Stimulated activated CD8-positive, alpha-beta memory T cell treated with anti-CD3 and anti-CD28 coated beads, Interleukin-2, amount 100 ng/mL, for 1 hour (primary cell): ENCODE measurements around the gene KIF13A.
"Not testable (repeated sequence)": the region's sequence is repeated elsewhere in the genome, so short reads cannot be mapped to it uniquely, and the experiment has no call there.

Experiments
- DNase-seq, 2 donors: peaks; one replicate each; pipeline ENCODE4 v3.0.0-alpha.2; 2020; ENCODE audit warnings: low read depth in 2 of 2

The KIF13A gene

DNA sequence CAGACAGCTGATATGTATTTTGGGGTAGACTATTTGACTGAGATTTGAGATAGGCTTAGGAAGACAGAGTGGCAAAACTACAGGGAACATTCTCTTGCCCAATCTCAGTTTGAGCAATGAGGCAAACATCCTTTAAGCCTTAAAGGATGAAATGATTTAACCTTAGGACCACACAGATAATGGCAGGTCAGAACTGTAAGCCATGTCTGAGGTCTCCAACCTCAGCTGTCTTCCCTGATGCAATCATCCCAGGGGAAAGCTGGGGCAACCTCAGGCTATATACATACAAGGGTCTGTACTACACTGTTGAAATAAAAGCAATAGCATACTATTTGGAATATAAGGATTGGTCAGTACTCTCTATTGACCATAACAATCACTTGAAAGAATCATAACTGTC, 196.9 kb downstream of the KIF13A start:
- no peak for DNase-seq

DNA sequence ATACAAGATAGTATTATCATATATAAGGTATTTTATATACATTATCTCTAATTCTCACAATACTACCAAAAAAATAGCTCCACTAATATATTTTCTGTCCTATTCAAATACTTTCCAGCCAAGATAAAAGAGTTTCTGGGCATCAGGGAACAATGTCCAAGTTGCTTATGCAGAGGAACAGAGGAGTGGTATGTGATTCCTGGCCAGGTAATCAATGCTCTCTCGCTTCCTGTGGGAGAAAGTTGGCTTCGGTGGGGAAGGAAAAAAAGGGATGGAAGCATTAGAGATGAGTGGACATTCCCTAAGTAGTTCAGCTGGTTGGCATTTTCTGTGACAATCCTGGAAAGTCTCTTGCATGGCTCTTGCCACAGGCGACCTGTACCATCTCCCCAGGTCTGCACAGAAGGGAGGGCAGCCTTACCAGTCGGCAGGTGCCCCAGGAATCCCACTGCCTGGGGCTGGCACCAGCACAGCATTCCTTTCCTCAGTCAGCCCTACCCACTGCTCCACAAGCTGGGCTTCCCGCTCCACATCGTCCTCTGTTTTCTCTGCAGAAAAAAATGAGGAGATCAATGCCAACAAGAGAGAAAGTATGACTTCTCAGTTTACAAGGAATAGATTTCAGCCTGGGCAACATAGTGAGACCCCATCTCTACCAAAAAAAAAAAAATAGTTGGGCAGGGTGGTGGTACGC, 202.2 kb downstream of the KIF13A start:
- no peak for DNase-seq

DNA sequence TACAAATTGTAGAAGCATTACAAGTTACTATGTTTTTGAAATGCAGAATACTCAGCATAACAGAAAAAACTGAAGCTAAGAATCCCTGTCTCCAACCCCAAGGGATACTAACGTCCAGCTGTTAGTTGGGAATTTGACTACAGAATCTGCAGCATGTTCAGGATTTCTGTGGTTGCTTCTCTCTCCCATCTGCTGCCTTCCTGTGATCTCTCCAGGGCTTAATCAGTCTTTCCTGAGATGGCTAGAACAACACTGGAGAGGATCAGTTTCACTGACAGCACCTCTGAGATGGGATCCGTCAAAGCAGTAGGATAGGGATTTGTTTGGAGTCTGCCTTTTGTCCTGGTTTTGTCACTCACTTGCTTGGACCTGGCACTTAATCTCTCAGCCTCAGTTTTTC, 207.4 kb downstream of the KIF13A start:
- no peak for DNase-seq

DNA sequence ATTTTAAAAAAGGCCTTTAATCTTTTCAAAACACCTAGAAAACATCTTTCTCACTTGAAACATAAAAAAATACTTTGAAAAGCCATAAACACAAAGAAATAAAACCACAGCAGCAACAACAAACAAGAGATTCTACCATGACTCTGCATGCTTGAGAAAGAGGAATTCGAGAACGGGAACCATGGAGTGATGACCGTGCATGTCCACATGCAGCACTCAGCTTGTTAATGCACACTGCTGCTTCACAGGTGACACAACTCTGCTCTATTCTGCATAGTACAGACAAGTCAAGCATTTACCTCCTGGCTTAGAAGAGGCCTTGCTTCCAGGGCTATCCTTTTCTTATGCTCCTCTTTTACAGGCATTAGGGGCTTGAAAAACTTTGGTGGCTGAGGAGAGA, 215.8 kb downstream of the KIF13A start:
- no peak for DNase-seq

DNA sequence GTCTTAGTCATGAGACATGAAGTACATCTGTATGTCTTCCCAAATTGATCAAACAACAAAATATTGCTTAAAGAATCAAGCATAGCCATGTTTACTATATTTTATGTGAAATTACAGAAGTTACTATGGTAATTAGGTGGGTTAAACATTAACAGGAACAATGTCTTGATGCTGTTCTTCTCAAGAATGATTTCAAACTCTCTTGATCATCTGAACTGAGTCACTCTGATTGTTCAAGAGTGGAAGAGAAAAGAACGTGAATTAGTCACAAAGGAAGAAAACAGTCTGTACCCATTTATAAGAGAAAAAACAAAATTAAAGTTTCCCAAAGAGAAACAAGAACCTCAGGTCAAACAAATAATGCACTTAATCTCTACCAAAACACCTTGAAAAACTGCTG, 218.6 kb downstream of the KIF13A start:
- DNase-seq, result no peak

DNA sequence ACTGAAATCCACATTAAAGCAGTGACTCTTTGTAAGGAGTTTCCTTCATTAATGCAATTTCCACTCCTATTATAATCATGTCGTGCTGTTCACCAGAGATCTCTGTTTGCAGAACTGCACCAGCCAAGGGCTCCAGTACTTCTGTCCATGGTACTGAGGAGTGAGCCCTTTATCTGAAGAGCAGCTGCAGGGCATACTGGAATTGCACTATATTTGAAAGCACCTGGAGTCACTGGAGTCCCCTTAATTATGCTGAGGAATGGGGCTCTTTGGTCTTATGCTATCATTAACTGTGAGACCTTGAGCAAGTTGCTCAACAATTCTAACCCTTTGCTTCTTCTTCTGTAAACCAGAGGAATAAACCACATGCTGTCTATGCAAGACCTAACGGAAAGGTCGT, 219.0 kb downstream of the KIF13A start:
- no peak for DNase-seq

DNA sequence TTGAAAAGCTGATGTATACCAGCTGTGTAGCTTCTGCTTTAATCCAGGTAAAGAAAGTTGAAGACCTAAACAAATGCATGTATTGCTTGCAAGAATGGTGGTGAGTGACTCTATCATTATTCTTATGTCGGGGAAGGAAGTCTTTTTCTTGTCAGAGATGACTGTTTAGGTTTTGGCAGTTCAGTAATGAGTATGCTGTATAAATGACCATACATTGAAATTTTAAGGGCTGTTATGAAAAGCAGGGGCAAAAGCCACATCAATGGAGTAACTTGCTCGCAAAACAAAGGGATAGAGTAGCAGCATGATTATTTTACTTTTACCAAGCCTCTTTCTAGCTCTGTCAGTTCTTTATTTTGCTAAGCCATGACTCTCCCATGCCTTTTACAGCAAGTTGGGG, 224.8 kb downstream of the KIF13A start:
- no peak for DNase-seq

DNA sequence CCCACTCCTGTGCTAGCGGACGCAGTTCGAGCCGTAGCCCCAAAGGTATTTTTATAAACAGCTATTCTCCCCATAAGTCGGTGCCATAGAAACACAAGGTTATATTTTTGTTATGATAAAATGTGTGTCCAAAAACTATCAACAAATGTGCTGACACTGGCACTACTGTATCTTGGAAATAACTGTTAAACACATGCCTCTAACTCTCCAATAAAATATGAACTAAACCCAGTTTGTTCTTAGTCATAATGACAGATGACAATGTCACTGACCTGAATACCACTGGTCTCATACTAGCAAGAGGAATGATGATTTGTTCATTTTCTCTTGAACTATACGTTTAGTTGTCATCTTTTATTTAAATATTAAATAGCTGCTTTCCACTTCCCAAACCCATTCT, 229.3 kb downstream of the KIF13A start:
- no peak for DNase-seq

DNA sequence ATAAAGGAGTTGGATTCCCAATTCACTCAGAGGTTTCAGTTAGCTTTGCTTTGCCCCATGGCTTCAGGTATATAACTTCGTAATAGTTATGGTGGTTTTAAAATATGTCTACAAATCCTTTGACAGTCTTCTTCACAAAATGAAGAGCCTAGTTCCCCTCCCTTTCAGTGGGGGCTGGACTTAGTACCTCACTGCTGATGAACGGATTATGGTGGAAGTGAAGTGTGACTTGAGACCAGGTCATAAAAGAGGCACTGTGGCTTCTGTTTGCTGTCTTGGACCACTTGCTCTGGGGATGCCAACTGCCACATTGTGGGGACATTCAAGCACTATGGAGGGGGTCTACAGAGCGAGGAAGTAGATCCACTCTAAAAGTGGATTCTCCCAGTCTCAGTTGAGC, 233.2 kb downstream of the KIF13A start:
- DNase-seq, result no peak

DNA sequence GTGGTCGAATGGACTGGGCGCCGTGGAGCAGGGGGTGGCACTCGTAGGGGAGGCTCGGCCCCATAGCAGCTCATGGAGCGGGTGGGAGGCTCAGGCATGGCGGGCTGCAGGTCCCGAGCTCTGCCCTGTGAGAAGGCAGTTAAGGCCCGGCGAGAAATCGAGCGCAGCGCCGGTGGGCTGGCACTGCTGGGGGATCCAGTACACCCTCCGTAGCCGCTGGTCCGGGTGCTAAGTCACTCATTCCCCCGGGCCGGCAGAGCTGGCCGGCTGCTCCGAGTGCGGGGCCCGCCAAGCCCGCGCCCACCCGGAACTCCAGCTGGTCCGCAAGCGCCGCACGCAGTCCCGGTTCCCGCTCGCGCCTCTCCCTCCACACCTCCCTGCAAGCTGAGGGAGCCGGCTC, 242.1 kb downstream of the KIF13A start:
- not testable (repeated sequence) for DNase-seq

DNA sequence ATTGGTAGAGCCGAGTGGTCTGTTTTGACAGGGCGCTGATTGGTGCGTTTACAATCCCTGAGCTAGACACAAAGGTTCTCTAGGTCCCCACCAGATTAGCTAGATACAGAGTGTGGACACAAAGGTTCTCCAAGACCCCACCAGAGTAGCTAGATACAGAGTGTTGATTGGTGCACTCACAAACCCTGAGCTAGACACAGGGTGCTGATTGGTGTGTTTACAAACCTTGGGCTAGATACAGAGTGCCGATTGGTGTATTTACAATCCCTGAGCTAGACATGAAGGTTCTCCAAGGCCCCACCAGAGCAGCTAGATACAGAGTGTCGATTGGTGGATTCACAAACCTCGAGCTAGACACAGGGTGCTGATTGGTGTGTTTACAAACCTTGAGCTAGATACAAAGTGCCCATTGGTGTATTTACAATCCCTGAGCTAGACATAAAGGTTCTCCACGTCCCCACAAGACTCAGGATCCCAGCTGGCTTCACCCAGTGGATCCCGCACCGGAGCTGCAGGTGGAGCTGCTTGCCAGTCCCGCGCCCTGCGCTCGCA, 242.6 kb downstream of the KIF13A start:
- not testable (repeated sequence) for DNase-seq

DNA sequence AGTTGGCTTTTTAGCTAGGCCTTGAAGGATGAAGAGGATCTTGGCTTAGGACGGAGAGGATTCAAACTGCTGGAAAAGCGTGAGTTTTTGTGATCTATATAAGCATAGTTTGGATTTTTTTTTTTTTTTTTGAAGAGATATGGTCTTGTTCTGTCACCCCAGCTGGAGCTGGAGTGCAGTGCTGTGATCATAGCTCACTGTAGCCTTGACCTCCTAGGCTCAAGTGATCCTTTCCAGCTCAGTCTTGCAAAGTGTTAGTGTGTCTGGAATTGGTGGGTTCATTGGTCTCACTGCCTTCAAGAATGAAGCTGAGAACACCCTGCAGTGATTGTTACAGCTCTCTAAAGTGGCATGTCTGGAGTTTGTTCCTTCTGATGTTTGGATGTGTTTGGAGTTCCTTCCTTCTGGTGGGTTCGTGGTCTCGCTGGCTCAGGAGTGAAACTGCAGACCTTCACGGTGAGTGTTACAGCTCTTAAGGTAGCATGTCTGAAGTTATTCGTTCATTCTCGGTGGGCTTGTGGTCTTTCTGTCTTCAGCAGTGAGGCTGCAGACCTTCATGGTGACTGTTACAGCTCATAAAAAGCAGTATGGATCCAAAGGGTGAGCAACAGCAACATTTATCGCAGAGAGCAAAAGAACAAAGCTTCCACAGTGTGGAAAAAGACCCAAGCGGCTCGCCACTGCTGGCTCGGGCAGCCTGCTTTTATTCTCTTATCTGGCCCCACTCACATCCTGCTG, 243.2 kb downstream of the KIF13A start:
- DNase-seq, result no peak

DNA sequence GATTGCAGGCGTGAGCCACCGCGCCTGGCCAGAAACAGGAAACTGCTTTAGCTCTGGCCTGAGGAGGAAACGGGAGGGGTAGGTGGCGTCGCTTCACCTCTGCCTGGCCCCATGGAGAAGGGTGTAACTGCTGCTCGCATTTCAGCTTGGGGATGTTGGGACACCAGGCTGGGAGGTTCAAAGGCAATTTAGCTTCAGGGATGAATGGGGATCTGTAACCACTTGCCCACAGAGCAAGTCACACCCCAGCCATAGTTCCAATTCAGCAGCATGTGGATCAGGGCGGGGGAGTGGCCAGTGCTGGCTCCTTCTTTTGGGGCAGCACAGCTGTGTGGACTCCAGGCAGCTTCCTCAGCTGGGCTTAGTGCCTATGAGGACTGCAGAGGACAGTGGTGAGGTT, 245.9 kb downstream of the KIF13A start:
- DNase-seq, result no peak

DNA sequence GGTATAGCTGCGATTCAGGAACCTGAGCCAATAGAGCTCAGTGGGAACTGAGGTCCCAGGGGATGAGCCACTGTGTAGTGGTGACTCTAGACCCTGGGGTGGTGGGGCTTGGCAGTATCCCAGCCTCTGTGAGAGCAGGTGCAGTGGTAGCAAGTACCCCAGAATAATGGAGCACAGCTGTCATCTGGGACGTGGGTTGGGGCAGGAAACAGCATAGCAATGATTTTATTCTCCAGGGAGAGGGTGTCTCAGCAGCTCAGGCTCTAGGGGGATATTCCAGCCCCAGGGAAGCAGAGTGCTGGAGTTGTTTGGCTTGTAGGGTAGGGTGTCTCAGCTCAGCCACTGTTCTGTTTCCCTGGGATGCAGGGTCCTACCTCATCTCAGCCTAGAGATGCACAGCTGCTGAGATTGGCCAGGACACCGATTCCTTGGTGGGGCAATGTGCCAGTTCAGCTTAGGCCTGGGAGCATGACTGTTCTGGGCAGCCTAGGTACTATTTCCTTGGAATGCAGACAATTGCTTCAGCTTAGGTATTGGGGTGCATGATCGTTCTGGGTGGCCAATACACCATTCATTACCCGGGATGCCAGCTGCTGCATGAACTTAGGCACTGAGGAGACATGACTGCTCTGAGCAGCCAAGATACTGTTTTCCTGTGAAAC, 246.7 kb downstream of the KIF13A start:
- DNase-seq, result no peak

DNA sequence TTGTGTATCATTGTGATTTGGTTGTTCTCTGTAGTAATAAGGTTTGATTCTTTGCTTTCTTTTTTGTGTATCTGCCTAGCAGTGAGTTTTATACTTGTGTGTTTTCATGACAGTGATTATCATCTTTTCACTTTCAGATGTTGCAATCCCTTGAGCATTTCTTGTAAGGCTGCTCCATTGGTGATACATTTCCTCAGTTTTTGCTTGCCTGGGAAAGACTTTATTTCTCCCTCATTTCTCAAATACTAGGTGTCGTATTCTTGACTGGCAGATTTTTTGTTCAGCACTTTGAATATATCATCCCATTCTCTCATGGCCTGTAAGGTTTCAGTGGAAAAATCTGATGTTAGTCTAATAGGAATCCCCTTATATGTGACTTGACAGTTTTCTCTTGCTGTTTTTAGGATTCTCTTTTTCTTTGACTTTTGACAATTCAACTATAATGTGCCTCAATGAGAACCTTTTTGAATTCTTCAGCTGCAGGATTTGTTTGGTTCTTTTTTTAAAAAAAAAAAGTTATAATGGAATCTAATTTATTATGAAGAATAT, 249.7 kb downstream of the KIF13A start:
- no peak for DNase-seq

DNA sequence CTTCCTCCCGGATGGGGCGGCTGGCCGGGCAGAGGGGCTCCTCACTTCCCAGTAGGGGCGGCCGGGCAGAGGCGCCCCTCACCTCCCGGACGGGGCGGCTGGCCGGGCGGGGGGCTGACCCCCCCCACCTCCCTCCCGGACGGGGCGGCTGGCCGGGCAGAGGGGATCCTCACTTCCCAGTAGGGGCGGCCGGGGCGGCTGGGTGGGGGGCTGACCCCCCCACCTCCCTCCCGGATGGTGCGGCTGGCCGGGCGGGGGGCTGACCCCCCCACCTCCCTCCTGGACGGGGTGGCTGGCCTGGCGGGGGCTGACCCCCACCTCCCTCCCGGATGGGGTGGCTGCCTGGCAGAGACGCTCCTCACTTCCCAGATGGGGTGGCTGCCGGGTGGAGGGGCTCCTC, 252.1 kb downstream of the KIF13A start:
- not testable (repeated sequence) for DNase-seq

DNA sequence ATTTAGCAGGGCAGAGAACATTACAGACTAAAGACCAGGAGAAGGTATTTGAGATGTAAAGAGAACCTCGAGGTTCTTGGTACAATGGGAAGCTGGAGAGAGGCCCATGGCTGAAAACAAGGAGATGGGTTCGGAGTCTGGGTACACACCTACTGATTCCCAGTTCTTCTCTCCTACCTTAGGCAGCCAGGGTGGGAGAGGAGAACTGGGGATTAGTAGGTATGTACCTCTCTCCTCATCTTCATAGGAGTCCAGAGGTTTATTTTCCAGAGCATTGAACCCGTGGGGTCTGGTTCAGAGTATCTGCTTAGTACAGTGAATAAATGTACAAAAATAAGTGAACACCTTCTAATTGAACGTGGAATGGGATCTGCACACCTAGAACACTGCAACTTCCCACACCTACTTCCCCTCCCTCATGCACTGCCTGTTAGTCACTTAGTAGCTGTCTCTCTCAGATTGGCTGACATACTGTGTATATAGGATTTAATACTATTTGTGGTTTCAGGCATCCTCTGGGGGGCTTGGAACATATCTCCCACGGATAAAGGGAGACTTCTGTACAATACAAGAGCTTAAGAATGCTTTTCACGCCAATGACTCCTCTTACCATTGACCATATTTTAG, 257.2 kb downstream of the KIF13A start:
- DNase-seq, result no peak

DNA sequence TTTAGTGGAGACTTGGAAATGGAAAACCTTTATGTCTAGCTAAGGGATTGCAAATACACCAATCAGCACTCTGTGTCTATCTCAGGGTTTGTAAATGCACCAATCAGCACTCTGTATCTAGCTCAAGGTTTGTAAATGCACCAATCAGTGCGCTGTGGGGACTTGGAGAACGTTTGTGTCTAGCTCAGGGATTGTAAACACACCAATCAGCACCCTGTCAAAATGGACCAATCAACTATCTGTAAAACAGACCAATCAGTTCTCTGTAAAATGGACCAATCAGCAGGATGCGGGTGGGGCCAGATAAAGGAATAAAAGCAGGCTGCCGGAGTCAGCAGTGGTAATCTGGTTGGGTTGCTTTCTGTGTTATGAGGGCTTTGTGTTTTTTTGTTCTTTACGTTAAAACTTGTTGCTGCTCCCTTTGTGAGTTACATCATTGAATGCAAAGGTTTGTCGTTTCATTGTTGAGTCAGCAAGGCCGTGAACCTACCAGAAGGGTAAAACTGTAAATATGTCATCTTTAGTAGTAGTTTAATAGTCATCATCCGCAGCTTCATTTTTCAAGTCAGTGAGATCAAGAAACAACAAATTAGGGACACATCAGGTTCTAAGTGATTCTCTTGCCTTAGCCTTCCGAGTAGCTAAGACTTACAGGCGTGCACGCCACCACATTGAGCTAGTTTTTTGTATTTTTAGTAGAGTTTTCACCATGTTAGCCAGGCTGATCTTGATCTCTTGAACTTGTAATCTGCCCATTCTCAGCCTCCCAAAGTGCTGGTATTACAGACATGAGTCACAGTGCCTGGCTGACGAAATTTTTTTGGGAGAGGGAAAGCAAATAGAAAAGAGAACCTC, 258.0 kb downstream of the KIF13A start:
- DNase-seq, result no peak

DNA sequence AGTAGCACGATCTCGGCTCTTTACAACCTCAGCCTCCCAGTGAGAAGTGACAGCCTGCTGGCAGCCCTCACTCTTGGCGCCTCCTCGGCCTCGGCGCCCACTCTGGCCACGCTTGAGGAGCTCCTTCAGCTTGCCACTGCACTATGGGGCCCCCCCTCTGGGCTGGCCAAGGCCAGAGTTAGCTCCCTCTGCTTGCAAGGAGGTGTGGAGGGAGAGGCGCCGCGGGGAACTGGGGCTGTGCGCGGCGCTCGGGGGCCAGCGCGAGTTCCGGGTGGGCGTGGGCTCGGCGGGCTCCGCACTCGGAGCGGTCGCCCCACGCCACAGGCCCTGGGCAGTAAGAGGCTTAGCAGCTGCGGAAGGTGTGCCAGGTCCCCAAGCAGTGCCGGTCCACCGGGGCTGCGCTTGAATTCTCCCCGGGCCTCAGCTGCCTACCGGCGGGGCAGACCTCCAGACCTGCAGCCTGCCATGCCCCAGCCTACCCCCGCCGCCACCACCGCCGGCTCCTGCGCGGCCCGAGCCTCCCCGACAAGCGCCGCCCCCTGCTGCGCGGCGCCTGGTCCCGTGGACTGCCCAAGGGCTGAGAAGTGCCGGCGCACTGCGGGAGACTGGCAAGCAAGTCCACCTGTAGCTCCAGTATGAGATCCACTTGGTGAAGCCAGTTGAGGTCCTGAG, 258.7 kb downstream of the KIF13A start:
- no peak for DNase-seq

DNA sequence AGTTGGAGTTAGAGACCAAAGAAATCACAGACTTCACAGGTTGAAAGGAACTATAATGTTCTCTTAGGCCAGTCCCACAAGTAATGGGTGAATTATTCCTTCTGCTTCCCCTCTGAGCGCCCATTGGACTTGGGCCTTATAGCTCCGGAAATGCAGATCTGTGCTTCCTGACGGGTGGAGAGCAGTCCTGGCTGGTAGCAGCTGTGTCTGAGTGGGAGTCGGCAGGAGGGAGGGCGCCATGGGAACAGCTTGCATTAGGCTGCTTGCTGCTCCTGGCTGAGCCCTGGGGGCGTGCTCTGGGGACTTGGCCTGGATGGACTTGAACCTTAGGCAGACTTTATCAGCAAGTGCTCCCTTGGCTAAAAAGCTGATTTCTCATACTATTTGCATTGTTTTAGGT, 262.4 kb downstream of the KIF13A start:
- DNase-seq, result no peak

DNA sequence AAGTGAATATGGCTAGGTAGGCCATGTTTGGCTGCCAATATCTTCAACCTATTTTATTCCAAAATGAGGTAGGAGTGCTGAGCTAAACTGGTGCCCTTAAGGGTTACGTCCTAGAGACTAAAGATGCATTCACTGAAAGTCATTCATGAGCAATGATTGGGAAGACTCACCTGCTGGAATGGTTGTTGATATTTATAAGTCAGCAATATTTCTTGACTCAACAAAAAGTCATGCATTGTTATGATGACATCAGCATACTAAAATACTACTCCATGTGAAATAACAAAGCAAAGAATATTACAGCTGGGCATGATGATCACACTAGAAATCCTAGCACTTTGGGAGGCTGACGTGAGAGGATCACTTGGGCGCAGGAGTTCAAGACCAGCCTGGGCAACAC, 263.1 kb downstream of the KIF13A start:
- DNase-seq, result no peak
